ENCODE data around the gene ENTPD3.
"Not testable (repeated sequence)": the region's sequence is repeated elsewhere in the genome, so short reads cannot be mapped to it uniquely, and the experiment has no call there.

ENTPD3 gene

GRCh38 chr3:40407611-40408010 is 20.6 kb downstream of the ENTPD3 start:
- no peak for DNase-seq

- no peak for DNase-seq
Measured at GRCh38 chr3:40414270-40414669, 27.3 kb downstream of the ENTPD3 start.

GRCh38 chr3:40417845-40418543 is 31.0 kb downstream of the ENTPD3 start:
- DNase-seq: no peak

GRCh38 chr3:40422861-40423260 is 35.9 kb downstream of the ENTPD3 start:
- DNase-seq: no peak

GRCh38 chr3:40427045-40427669 is 40.2 kb downstream of the ENTPD3 start:
- DNase-seq: no peak

- no peak for DNase-seq
Measured at GRCh38 chr3:40432793-40433192, 45.8 kb downstream of the ENTPD3 start.

GRCh38 chr3:40437889-40438288 is 50.9 kb downstream of the ENTPD3 start:
- no peak for DNase-seq

- no peak for DNase-seq
Measured at GRCh38 chr3:40445062-40445461, 58.1 kb downstream of the ENTPD3 start.

- DNase-seq: no peak
Measured at GRCh38 chr3:40445880-40446279, 58.9 kb downstream of the ENTPD3 start.

- DNase-seq: no peak
Measured at GRCh38 chr3:40450438-40450837, 63.5 kb downstream of the ENTPD3 start.

GRCh38 chr3:40451551-40451950 is 64.6 kb downstream of the ENTPD3 start:
- no peak for DNase-seq

- DNase-seq: no peak
Measured at GRCh38 chr3:40452057-40452456, 65.1 kb downstream of the ENTPD3 start.

GRCh38 chr3:40452562-40452875 is 65.5 kb downstream of the ENTPD3 start:
- DNase-seq: no peak

GRCh38 chr3:40452876-40453730 is 66.1 kb downstream of the ENTPD3 start:
- peak; percentile 95 for DNase-seq

GRCh38 chr3:40453933-40454332 is 66.9 kb downstream of the ENTPD3 start:
- DNase-seq: no peak

- DNase-seq: no peak
Measured at GRCh38 chr3:40455328-40455727, 68.3 kb downstream of the ENTPD3 start.

GRCh38 chr3:40456279-40456939 is 69.4 kb downstream of the ENTPD3 start:
- DNase-seq: no peak

GRCh38 chr3:40456940-40457823 is 70.2 kb downstream of the ENTPD3 start, which contains the start of gene RPL14:
Gene RPL14, plus strand, starts transcription at chr3:40457339. Its CDS starts 133 bp downstream, at chr3:40457472.
- DNase-seq: peak; percentile 94

- no peak for DNase-seq
Measured at GRCh38 chr3:40458473-40458872, 71.5 kb downstream of the ENTPD3 start.

GRCh38 chr3:40460481-40460880 is 73.5 kb downstream of the ENTPD3 start:
- not testable (repeated sequence) for DNase-seq

- DNase-seq: no peak
Measured at GRCh38 chr3:40461161-40461560, 74.2 kb downstream of the ENTPD3 start.

GRCh38 chr3:40462838-40463237 is 75.9 kb downstream of the ENTPD3 start:
- not testable (repeated sequence) for DNase-seq
